Urothelium cell line (cell line): ENCODE results near the gene STAB1.

Experiments
- DNase-seq: peaks from one replicate; pipeline ENCODE4 v3.0.0; 2011; ENCODE audit warnings: low spot score, mixed read lengths
- FAIRE-seq: peaks from 2 replicates; lab custom pipeline; 2011; peaks lifted over from hg19 to GRCh38; lab: Jason Lieb, UNC

The STAB1 gene

GRCh38 chr3:52557011-52557960 is 62.1 kb downstream of the STAB1 start:
- DNase-seq (no peak), FAIRE-seq (no peak)

DNA sequence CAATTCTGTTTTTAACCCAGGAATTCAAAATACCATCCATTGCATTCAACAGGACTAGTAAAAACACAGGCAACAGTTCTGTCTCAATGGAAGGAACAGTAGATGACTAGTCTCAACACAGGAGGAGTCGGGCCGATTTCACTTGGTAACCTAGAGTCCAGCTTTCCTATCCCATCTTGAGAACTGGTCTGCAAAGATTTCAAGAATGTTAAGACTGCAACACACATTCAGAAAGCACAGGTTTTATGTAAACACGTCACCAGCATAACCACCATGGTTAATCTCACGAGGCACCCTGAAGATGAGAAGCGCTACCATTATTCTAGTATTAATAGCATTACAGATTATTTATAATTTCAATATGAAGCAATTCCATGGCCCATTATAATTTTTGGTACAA is 63.3 kb downstream of the STAB1 start:
- FAIRE-seq: no peak
- no peak for DNase-seq

DNA sequence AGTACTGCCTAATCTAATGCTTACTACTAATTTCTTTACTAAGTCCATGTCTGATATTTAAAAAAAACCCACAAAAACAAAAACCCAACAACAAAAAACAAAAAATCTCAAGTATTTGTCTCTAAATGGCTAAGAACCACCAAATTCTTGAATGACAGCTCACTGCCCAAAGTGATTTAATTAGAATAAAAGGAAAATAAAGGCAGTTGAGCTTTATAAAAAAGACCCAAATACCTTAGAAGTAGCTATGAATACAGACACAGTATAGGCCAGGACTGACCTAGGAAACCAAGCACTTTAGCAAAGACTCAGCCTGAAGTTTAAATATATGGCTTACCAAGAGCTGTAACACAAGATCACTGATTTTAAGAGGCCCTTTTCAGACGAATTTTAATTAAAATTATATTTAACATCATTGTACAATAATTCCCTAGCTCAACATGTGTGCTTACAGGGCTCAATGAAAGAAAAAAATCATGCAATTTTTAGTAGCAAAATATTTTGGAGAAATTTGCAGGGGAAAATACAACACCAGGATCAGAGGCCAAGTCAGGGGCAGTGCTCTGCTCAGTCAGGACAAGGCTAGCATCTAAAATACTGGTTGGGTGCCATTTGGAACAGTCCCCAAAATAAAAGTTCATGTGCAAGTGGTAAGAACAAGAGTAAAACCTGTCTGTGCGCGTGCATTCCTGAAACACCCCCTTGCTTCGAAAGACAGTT is 66.0 kb downstream of the STAB1 start:
- FAIRE-seq (no peak), DNase-seq (no peak)

GRCh38 chr3:52563984-52564383 is 68.8 kb downstream of the STAB1 start:
- FAIRE-seq (no peak), DNase-seq (no peak)

DNA sequence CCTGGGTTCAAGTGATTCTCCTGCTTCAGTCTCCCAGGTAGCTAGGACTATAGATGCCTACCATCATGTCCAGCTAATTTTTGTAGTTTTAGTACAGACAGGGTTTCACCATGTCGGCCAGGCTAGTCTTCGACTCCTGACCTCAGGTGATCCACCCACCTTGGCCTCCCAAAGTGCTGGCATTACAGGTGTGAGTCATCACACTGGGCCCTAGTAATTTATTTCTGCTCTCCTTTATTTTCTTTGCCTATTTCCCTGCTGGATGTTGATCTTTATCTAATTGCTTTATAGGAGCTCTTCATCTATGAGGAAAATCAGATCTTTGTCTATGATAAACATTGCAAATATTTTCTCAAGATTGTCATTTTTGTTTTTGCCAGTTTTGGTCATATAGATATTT is 72.9 kb downstream of the STAB1 start:
- DNase-seq: no peak
- FAIRE-seq: no peak

DNA sequence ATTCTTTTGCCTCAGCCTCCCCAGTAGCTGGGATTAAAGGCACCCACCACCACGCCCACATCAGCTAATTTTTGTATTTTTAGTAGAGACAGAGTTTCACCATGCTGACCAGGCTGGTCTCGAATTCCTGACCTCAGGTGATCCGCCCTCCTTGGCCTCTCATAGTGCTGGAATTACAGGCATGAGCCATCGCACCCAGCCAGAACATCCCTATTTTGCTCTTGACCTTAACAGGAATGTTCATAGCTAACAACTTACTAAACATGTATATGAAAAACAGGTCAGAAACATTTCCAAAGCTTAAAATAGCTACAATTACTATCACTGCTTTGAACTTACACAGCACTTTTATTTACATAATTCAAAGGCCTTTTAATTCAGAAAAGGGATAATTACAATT is 74.9 kb downstream of the STAB1 start:
- FAIRE-seq (no peak), DNase-seq (no peak)

DNA sequence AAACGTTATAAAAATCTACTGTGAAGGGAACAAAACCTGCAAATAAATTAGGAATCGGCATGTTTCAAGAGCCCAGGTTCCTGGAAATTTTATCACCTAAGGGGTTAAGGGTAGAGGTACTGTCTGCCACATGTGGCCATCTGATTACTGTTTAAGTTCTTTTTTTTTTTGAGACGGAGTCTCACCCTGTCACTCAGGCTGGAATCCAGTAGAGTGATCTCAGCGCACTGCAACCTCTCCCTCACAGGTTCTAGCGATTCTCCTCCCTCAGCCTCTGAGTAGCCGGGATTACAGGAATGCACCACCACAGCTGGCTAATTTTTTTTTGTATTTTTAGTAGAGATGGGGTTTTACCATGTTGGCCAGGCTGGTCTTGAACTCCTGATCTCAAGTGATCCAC is 77.1 kb downstream of the STAB1 start:
- DNase-seq (no peak), FAIRE-seq (no peak)
